Putamen (tissue), 1 donor: ENCODE measurements around the gene SELENOO.

Source experiments
- DNase-seq: peaks from one replicate; pipeline ENCODE4 v3.0.0-alpha.2; 2016; ENCODE audit warnings: low spot score

Gene SELENOO

DNA sequence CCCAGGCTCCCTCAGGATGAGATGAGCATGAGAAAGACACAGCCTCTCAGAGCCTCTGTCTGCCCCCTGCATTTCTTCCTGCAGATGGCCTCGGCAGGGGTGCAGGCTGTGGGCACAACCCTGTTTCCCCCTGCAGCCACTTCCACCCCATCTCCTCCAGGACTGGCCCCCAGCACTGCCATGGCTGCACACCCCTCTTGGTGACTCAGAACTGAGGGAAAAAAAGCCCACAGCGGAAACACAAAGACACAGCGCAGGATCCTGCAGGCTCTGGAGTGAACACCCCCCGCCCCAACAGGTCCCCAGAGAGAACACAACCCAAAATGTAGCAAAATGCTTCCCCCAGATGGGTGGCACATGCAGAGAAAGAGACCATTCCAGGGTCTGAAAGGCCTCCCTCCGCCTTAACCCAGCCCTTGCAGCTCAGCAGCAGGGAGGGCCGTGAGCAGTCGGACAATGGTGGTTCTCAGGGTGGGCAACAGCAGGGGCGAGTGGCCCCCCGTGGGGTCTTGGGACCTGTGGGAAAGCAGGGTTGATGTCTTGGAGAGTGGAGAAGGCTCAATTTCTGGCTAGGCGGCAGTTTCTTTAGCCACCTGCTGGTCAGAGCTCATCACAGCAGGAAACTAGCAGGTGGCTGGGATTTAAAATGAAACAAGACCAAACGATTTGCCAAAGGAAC lies 36.1 kb downstream of the SELENOO start:
- no peak for DNase-seq

DNA sequence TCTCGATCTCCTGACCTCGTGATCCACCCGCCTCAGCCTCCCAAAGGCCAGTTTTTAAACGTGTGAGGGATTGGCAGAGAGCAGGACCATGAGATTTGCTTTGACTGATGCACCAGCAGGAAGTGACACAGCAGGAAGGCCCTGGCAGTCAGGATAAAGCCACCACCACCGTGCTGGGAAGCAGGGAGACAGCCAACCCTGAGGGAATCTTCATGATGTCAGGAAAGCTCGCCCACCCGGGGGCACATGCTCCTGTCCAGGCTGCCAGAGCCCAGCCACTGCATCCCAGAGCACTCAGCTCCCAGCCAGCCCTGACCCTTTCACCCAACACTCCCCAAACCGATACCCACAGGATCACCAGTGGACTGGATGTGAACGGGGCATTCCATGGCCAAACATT lies 37.9 kb downstream of the SELENOO start:
- DNase-seq, result no peak

DNA sequence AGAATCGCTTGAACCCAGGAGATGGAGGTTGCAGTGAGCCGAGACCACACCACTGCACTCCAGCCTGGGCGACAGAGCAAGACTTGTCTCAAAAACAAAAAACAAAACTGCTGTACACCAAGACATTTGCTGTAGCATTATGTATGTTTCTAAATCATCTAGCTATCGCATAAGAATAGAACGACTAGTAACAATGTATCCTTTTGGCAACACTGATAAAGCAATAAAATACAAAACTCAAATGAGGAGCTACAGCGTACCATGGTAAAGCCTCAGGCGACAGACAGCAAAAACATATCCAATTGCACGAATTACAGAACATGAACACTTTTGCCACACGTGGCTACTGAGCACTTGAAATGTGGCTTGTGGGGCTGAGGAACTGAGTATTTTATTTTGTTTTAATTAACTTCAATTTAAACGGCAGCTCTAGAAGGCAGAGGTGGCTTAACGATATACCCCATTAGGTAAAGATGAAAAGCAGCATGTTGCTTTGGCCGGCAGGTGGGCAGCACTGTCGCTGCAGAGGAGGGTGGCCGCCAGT lies 41.7 kb downstream of the SELENOO start:
- DNase-seq, result no peak

DNA sequence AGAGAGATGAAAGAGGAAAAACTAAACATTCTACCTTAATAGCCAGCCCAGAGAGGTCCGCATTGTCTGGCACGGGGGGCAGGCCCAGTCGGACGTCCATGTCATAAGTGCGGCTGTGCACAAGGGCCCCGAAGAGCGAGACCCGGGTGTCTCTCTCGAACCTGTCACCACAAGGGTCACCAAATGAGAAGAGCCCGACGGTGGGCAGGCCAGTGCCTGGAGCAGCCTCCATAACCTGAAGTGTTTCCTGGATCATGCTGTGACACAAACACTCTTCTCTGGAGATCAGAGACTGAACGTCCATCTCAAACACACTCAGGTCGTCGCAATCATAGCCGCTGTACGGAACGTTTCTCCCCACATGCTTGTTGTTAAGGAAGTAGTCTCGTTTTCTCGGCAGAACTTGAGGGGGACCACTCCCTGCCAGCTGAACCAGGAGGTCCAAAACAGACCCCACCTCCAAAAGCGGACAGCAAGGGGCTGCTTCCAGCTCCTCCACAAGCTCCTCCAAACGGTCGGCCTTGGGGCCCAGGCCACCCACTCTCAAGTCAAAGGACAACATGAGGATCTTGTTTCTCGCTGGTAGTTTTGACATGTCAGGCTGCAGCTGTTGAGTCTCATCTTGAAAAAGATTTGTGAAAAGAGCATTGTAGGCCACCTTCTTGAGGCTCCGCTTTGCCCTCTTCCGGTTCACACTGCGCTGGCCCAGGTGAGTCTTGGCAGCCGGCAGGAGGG lies 43.0 kb downstream of the SELENOO start:
- DNase-seq, result no peak

- peak; percentile 95 for DNase-seq
These were observed 43.8 kb downstream of the SELENOO start, which contains the start of gene TUBGCP6 for GRCh38 chr22:50244420-50245213. Gene TUBGCP6, minus strand, starts transcription at chr22:50245023. Its CDS starts 564 bp downstream, at chr22:50244459.

DNA sequence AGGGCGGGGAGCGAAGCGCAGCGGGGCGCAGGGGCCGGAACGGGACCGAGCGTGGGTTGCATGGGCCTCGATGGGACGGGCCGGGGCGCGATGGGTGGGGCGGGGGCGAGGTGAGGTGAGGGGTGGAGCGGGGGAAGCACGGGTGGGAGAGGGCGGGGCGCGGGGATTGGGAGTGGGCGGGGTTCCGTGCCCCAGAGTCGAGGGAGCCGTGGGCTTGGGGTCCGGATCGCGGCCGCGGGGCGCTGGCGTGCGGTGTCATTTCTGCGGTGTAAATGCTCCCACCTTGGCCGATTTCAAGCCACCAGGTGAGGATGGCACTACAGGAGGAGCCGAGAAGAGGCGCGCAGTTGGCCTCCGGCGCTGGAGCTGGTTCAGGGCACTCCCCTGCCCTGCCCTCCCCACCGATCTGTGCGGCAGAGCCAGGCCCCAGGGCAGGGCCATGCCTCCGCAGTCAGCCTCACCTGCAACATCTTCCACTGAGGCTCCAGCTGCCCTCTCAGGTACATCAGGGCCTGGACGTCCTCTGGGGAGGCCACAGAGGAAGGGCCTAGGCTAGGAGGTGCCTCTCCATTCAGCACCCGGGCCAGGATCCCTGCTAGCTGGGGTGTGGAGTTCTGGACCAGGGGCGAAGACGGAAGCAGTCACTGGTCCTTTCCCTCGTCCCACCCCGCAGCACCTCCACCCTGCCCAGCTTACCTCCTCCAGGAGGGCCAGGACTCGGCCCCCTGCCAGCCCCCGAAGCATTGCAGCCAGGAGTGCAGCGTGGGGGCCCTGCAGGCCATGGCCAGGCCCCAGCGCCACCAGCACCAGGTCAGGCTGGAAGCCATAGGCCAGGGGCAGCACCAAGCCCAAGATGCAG lies 44.6 kb downstream of the SELENOO start:
- DNase-seq, result no peak

DNA sequence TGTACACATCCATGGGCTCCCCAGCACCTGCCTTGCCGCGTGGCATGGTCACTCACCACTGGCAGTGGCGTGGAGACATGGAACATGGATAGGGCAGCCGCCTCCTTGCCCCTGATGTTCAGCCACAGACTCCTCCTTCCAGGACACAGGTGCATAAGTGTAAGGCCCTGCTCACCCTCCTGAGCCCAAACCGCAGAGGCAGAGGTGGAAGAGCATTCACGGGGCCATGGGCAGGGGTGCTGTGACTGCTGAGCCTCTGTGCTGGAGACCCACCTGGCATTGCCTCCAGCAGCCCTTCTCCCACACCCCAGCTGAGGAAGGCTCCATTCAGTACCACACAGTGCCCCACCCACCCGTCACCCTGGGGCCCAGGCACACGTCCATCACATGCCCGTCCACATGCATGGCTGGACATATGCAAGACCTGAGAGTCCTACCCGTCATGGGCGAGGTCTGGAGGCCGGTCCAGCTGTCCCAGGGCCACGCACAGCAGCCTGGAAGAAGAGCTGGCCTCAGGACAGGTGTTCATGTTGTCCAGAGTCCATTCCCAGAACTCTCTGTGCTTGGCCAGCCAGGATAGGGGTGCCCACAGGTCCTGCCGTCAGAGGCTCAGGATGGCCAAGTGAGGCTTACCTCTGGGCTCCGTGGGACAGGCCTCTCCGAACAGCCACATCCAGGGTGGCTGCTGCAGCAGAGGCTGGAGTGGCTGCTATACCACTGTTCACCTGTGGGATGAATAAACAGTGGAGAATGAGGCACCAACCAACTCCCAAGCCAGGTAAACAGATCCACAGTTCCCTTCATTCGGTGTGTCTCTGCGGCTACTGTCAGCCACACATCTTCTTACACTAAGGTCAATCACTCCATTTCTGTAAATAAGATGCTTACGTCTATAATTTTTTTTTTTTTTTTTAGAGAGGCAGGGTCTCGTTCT lies 45.7 kb downstream of the SELENOO start:
- DNase-seq, result no peak

GRCh38 chr22:50247748-50248147 lies 46.9 kb downstream of the SELENOO start:
- no peak for DNase-seq

- DNase-seq, result no peak
These were observed 47.6 kb downstream of the SELENOO start for GRCh38 chr22:50248196-50249081.

DNA sequence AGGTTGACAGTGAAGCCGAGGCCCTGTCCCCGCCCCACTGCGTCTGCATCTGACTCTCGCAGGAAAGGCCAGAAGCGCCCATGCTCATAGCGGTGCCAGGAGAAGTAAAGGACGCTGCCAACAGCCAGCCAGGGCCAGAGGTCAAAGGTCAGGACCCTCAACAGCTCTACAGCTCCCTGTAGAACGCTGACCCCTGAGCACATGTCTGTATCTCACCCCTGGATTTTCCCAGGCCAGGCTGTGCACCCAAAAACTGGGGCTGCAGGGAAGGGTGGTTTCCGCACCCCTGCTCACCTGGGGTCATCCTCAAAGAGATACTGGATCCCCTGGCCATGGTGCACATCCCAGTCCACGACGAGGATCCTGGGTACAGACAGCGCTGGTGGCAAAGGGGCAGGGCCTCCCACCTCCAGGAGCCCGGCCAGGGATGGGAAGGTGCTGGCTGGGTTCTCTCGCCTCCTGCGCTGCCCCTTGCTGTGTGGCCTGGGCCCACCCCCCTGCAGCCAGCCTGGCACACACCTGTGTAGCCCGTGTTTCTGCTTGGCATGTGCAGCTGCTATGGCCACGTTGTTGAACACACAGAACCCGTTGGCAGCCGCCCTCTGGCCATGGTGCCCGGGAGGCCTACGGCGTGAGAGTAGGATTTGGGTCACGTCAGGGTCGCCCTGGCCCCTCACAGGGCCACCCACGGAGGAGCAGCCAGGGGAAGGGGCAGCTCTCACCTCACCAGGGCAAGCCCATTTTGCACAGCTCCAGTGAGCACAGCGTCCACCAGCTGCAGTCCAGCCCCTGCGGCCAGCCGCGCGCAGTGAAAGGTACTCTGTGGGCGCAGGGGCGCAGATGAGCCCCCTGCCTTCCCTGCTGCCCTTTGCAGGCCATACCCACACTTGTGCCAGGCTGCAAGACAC lies 48.8 kb downstream of the SELENOO start:
- DNase-seq, result no peak

DNA sequence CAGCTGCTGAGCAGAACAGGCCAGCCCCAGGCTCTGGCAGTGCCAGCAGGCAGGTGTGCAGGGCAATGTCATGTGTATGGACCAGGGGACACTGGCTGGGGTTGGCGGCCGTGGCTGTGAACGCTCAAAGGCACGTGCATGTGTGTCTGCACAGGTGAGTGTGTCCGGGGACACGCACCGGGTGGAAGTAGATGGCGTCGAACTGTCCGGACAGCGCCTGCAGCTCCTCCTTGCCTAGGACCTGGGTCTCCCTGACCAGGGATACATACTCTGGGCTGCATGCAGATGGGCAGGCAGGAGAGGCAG lies 49.4 kb downstream of the SELENOO start:
- DNase-seq, result no peak

GRCh38 chr22:50250555-50251476 lies 50.0 kb downstream of the SELENOO start, which contains the start of gene HDAC10:
Gene HDAC10, minus strand, starts transcription at chr22:50251265. Its CDS starts 233 bp downstream, at chr22:50251032.
- no peak for DNase-seq

DNA sequence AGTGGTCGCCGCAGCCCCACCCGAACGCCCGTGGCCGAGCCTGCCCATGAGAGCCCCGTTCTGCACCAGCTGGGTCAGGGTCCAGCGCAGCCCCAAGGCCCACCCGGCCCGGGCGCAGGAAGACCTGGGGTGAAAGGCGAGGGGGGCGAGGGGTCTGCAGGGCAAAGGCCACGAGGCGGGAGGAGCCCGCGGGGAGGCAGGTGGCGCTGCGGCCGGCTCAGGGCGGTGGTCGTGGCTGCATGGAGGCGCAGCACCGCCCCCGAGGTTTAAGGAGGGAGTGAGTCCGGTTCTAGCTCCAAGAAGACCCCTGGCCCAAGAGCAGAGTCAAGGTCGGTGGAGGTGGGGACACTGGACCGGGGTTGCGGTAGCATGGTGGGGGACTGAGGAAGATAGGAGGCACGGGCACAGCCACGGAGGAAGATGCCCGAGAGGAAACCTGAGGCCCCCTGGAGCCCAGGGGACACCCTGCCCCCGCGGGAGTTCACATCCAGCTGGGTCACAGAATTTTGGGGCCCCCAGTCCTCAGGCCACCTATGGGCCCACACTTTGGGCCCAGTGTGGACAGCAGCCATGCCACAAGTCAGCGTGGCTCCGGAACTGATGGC lies 50.8 kb downstream of the SELENOO start:
- DNase-seq, result no peak

GRCh38 chr22:50252082-50253045 lies 51.6 kb downstream of the SELENOO start:
- no peak for DNase-seq

DNA sequence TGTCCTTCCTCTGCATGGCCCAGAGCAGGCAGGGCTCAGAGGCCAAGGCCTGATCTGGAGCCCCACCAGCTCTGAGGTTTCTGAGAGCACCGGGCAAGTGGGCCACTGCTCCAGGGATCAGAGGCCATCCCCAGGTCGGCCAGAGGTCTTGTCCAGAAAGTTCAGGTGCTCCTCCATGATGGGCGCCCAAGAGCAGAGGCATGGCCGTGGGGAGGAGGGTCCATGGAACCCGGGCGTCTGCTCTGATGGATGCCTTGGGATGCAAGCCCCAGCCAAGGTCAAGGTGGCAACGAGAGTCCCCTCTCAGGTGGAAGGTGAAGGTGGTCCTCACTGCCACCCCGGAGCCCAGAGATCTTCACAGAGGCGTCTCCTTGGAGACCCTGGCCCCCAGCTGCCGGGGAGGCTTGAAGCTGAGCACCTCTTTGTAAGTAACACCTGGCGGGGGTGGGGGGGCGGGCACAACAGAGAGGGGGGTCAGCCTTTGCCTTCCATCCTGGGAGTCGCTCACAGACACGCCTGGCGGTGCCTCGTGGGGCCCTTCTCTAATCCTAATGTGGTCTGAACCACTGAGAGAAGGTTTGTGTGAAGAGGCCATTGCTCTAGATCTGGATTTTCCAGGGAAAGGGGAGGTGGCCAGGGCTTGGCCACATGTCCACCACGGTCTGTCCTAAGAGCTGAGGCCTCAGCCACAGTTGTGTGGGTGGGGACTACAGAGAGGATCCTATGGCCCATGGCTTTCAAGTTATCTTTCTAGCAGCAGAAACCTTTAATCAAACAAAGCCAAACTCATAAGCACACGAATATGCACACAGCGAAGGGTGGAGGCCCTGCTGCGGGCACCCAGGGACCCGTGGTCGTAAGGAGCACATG lies 52.5 kb downstream of the SELENOO start:
- DNase-seq, result no peak
